ENCODE measurements around the gene NDC1. TPM values are rescaled to one million over a fixed set of nuclear protein-coding genes. Genes with fewer than 3 reads are reported as not detected.

Gene NDC1
- polyA plus RNA-seq, 1 donor (not counting 4 experiments of a cell fraction or from before 2014, with no cell fraction given): 36.1 TPM

DNA sequence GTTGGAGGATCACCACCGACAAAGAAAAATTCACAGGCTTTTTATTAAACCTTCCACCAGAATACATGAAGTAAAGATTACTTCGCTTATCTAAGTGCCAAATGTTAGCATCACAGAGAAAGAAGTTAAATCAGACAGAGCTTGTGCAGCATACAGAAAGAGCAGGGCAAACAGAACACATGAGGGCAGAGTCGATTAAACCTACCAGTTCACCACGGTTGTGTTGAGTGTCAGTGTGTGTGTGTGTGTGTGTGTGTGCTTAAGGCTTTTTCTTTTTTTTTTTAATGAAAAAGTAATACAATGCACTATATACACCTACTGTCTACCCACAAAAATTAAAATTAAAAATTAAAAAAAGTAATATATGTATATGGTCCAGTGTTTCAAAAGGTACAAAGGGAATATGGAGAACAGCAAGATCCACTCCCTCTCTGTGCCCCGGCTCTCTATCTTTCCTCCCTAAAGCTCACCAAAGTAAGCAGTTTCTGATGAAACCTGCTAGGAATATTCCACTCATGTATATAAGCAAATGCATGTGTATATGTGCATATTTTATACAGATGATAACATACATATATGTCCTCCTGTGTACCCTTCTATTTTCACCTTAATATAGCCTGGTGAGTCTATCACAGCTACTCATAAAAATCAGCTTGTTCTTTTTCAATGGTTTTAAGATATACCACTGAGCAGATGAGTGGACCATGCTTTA is 33.8 kb upstream of the NDC1 start:
- no peak overlapping the region for H3K9ac ChIP-seq (ENCODE audit: control insufficient read depth, extremely low read depth, insufficient read depth, low read length)
- no peaks in the 10 kb centered on the region for H3K27me3 ChIP-seq (ENCODE audit: control insufficient read depth, extremely low read depth, insufficient read depth, low read length)
- no peak for DNase-seq (ENCODE audit: low read depth, low spot score)
- no peak for TF ChIP-seq EZH2 (IDR thresholded peaks at IDR 0.05; ENCODE audit: low read length)
- TF ChIP-seq, protein P1, sequence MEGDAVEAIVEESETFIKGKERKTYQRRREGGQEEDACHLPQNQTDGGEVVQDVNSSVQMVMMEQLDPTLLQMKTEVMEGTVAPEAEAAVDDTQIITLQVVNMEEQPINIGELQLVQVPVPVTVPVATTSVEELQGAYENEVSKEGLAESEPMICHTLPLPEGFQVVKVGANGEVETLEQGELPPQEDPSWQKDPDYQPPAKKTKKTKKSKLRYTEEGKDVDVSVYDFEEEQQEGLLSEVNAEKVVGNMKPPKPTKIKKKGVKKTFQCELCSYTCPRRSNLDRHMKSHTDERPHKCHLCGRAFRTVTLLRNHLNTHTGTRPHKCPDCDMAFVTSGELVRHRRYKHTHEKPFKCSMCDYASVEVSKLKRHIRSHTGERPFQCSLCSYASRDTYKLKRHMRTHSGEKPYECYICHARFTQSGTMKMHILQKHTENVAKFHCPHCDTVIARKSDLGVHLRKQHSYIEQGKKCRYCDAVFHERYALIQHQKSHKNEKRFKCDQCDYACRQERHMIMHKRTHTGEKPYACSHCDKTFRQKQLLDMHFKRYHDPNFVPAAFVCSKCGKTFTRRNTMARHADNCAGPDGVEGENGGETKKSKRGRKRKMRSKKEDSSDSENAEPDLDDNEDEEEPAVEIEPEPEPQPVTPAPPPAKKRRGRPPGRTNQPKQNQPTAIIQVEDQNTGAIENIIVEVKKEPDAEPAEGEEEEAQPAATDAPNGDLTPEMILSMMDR (optimal IDR thresholded peaks at IDR 0.05 in 1 of 3, IDR thresholded peaks at IDR 0.05 in 1 of 3, conservative IDR thresholded peaks at IDR 0.05 in 1 of 3; ENCODE audit: extremely low read depth in 1 of 3, insufficient read depth in 2 of 3, low read length in 3 of 3): no peak
- no peak overlapping the region for H3K4me2 ChIP-seq (ENCODE audit: control insufficient read depth, extremely low read depth, insufficient read depth, low read depth, low read length)
- peaks cover 0 to 10% of the 10 kb centered on the region in 2 experiments for H3K36me3 ChIP-seq (ENCODE audit: control insufficient read depth in 2 of 2, extremely low read depth in 1 of 2, insufficient read depth in 2 of 2, low read length in 2 of 2)
- H3K9me1 ChIP-seq (ENCODE audit: control insufficient read depth, extremely low read depth, insufficient read depth, low read length): no peaks in the 10 kb centered on the region
- FAIRE-seq: no peak
- no peaks in the 10 kb centered on the region for H3K4me1 ChIP-seq (ENCODE audit: control insufficient read depth, extremely low read depth, insufficient read depth, low read length)
- no peak overlapping the region for H3K4me3 ChIP-seq (ENCODE audit: control insufficient read depth in 2 of 3, extremely low read depth in 1 of 3, insufficient read depth in 2 of 3, low read depth in 1 of 3, low read length in 3 of 3)
- no peak overlapping the region for H2AFZ ChIP-seq (ENCODE audit: control insufficient read depth, low read length)
- H3K27ac ChIP-seq (ENCODE audit: control insufficient read depth, insufficient read depth, low read length): no peak overlapping the region
- no peaks in the 10 kb centered on the region for H3K79me2 ChIP-seq (ENCODE audit: control insufficient read depth, insufficient read depth, low read length)
- H3K9me3 ChIP-seq (ENCODE audit: control insufficient read depth, low read depth, low read length): no peaks in the 10 kb centered on the region
- dilution Hi-C loops (cut with MboI; ENCODE audit: extremely low pct_ligation_motif_present, low sequenced_read_pairs): no loop called here
- H4K20me1 ChIP-seq (ENCODE audit: control insufficient read depth, extremely low read depth, insufficient read depth, low read length): no peaks in the 10 kb centered on the region

DNA sequence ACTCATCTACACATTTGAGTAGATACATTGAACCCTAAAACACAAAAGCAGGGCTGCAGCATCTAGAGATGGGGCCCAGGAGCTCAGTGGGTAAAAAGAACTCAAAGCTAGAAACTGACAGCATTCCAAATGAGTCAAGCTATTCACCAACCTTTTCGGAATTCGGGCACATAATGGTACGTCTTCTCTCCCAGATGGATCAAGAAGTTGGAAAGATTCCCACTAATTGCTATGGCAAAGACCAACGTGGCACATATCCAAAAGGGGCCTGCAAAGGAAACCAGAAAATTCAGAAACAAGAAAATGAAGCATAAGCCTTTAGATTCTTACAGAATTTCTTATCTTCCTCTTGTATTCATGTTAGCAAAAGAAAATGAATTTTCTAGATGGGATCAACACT is 33.1 kb upstream of the NDC1 start:
- H3K27me3 ChIP-seq (ENCODE audit: control insufficient read depth, extremely low read depth, insufficient read depth, low read length): no peaks in the 10 kb centered on the region
- H3K27ac ChIP-seq (ENCODE audit: control insufficient read depth, insufficient read depth, low read length): no peak overlapping the region
- no peaks in the 10 kb centered on the region for H4K20me1 ChIP-seq (ENCODE audit: control insufficient read depth, extremely low read depth, insufficient read depth, low read length)
- no peak overlapping the region for H2AFZ ChIP-seq (ENCODE audit: control insufficient read depth, low read length)
- TF ChIP-seq EZH2 (IDR thresholded peaks at IDR 0.05; ENCODE audit: low read length): no peak
- TF ChIP-seq, protein P1 (optimal IDR thresholded peaks at IDR 0.05 in 1 of 3, IDR thresholded peaks at IDR 0.05 in 1 of 3, conservative IDR thresholded peaks at IDR 0.05 in 1 of 3; ENCODE audit: extremely low read depth in 1 of 3, insufficient read depth in 2 of 3, low read length in 3 of 3): no peak
- no peak overlapping the region for H3K4me2 ChIP-seq (ENCODE audit: control insufficient read depth, extremely low read depth, insufficient read depth, low read depth, low read length)
- H3K9me1 ChIP-seq (ENCODE audit: control insufficient read depth, extremely low read depth, insufficient read depth, low read length): no peaks in the 10 kb centered on the region
- H3K4me3 ChIP-seq (ENCODE audit: control insufficient read depth in 2 of 3, extremely low read depth in 1 of 3, insufficient read depth in 2 of 3, low read depth in 1 of 3, low read length in 3 of 3): no peak overlapping the region
- DNase-seq (ENCODE audit: low read depth, low spot score): no peak
- H3K79me2 ChIP-seq (ENCODE audit: control insufficient read depth, insufficient read depth, low read length): no peaks in the 10 kb centered on the region
- dilution Hi-C loops (cut with MboI; ENCODE audit: extremely low pct_ligation_motif_present, low sequenced_read_pairs): no loop called here
- FAIRE-seq: no peak
- no peaks in the 10 kb centered on the region for H3K9me3 ChIP-seq (ENCODE audit: control insufficient read depth, low read depth, low read length)
- H3K9ac ChIP-seq (ENCODE audit: control insufficient read depth, extremely low read depth, insufficient read depth, low read length): no peak overlapping the region
- no peaks in the 10 kb centered on the region for H3K4me1 ChIP-seq (ENCODE audit: control insufficient read depth, extremely low read depth, insufficient read depth, low read length)
- peaks cover 2 to 11% of the 10 kb centered on the region in 2 experiments for H3K36me3 ChIP-seq (ENCODE audit: control insufficient read depth in 2 of 2, extremely low read depth in 1 of 2, insufficient read depth in 2 of 2, low read length in 2 of 2)
